Measurements from ENCODE around the gene BCCIP.

BCCIP gene

DNA sequence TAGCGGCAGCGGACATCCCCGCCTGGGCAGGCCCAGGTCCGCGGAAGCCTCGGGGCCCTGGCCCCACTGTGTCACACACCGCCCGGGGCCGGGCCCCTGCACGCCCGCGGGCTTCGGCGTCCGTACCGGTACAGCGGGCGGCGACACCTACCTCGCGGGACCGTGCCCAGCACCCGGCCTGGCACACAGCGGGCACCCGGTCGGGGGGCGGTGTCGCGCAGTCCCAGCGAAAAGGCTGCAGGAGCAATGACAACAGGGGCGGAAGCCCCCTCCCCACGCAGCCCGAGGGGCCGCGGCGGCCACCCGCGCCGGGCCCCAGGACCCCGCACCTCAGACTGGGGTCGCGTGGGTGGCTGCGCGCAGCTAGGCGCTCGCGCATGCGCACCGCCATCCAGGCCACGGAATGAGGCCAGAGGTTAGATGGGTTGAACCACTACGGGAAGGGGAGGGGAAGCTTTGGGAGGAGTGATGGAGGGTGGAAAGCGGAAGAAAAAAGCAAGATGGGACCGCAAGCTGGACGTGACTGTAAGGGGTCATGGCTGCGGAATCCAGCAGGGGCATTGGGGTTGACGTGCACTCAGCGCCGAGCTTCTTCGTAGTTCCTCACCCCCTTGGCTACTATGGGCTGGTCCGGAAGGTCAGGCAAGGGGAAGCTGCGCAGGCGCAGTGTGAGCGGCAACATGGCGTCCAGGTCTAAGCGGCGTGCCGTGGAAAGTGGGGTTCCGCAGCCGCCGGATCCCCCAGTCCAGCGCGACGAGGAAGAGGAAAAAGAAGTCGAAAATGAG lies at the start of gene BCCIP, which contains the start of gene UROS:
Gene BCCIP (plus strand): TSS at position 669 of the 785 bp plus-strand sequence. CDS start 12 bp downstream, at position 681.
Gene UROS (minus strand): TSS at position 381 of the 785 bp plus-strand sequence. CDS start 6,759 bp downstream, outside the sequence.
- DNase-seq: peak; percentile 81 to 87 (median 84)

DNA sequence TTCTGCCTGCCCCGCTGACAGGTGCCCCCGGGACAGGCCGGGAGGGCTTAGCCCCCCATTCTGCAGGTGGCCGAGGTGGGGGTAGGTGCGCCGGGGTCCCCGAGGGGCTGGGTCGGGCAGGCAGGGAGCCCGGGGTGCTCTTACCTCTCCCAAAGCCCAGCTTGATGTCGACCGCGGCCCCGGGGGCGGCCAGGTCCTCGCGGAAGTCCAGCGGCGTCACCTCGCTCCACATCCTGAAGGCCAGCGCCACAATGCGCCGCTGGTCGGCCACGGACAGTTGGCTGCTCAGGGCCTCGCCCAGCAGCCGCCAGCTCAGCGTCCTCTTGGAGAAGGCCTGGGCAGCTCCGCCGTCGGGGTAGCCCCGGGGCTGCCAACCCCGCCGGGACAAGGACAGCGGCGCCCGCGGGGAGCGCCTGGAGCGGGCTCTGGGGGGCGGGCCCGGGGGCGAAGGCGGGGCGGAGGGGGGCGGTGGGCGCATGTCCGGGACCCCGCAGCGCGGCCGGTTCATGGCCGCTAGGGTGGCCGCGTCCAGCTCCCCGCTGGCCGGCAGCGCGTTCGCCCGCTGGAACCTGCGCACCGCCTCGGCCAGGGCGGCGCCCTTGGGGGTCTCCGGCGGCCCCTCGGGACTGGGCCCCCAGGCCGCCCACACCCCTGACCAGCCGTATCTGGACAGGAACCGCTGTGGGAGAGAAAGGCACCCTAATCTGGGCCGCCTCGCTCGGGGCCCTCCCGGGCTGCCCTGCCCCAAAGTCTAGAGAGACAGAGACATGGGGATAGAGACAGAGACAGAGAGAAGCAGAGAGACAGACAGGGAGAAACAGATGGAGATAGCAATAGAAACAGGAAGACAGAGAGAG lies 49.4 kb upstream of the BCCIP start:
- no peak for DNase-seq

DNA sequence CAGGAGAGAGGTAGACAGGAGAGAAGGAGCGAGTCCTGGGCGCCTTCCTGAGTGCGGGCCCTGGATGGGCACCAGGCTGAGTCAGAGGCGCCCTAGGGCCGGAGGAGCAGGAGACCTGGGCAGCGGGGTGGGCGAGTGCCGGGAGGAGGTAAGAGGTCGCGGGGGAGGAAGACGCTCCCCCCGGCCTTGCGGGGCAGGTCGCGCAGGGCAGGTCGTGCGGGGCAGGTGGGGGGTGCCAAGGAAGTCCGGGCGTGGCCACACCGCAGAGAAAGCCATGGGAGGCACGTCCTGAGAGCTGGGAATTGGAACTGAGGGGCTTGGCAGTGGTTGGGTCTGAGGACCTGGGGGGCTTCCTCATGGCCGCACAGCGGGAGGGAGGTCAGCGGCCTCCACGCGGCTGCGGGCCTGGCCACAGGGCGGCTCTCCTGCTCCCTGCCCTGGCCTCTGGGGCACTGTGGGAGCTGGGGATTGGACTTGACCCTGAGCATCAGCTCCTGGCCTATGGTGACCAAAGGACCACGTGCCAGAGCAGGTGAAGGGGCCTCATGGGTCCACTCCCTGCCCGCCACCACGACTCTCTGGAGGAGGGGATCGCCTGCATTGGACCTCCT lies 48.7 kb upstream of the BCCIP start:
- DNase-seq: no peak

DNA sequence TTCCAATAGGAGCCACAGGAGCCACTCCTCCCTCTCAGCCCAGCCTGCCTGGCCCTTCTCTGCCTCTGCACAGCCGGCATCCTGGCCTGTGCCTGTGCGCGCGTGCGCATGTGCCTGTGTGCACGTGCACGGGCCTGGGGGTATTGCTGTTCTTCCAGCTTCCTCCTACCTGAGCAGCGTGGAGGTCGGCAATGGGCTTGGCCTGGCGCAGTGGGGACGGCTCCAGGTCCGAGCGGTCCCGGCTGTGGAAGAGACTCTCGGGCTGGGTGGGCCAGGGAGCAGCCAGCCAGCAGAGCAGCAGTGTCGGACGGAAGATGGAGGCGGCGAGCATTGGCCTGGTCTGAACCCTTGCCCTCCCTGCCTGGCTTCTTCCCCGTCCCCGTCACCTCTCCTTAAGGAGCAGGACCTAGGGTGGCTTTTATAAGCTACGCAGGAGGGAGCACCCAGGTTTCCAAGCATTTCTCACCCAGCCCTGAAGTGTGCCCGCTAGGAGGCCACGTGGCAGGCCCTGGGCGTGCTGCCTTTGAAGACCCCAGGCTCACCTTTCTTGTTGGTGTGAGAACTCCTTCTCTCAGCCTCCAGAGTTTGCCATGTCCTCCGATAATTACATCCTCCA lies 47.7 kb upstream of the BCCIP start, which contains the start of gene MMP21:
Gene MMP21 (minus strand): TSS at position 331 of the 616 bp plus-strand sequence. CDS start 0 bp downstream, at position 331.
- no peak for DNase-seq

DNA sequence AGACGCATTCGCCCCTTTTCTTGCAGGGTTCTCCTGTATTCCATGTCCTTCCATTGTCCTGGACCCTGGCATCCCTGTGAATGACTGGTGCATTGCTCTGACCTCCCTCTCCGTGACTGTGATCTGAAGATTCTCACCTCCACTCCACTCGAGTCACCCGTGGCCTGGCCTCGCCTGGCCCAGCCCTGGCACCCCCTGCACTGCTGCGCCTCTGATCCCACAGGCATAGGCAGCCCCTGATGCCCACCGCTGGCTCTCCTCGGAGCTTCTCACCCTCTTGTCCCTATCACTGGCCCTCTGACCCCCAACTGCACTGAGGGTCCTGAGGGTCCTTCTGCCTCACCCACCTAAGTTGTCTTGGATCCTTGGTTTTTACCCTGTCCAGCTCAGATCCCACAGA lies 45.5 kb upstream of the BCCIP start:
- no peak for DNase-seq

DNA sequence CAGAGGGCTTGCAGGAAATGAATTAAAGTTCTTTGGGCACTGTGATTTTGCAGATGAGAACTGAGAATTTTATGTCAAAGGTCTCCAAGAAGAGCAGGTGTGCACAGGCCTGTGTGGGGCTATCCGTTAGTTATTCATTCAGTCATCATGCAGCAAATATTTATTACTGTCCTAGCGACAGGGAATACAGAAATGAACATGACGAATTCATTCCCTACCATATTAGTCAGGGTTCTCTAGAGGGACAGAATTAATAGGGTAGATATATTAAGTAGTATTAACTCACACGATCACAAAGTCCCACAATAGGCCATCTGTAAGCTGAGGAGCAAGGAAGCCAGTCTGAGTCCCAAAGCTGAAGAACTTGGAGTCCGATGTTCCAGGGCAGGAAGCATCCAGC lies 44.8 kb upstream of the BCCIP start:
- DNase-seq: no peak

DNA sequence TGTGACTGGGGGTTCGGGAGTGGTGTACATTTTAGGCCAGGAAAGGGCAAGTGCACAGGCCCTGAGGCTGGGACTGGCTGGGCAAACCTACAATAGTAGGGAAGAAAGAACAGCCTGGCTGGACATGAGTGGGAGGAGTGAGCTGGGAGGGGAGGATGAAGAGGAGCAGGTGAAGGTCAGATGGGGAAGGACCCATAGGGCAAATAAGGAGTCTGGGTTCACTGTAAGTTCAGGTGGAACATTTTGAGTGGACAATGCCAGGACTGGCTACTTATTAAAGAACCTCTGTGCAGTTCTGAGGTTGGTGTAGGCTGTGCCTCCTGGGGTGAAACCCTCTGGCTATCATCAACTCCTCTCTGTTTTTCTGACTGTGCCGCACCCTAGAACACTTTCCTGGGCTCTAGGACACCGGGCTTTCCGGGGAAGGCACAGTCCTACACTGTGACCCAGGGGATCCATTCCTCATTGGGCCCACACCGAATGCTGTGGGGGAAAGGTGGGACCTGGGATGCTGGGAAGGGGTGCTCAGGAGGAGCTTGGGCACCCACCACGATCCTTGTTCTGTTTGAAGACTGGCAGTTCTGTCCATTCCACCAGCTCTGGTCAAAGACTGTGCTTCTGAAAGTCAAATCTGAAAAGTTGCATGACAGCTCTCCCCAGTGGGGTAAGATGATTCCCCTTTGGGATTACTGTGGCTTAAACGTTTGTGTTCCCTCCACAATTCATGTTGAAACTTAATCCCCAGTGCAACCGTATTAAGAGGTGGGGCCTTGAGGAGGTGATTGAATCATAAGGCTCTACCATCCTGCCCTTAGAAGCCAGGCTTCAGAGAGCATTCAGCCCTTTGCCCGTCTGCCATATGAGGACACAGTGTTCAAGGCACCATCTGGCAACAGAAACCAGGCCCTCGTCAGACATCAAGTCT lies 43.7 kb upstream of the BCCIP start:
- DNase-seq: no peak

DNA sequence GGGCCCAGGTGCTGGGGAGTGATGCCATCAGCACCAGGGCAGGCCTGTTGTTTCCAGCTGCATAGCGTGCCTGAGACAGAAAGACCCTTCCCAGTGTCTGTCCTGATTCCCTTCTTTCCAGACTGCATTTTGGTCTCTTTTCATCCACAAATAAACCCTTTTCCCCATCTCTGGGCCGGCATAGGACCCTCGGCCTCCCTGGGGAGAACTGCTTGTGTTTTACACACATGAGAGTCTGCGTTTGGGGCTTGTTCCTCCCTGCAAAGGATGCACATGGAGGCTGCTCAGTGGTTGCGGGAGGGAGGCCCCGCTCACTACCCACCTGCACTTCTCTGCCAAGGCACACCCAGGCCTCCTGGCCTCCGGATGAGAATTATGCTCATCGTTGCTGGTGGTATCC lies 42.0 kb upstream of the BCCIP start:
- DNase-seq: no peak

DNA sequence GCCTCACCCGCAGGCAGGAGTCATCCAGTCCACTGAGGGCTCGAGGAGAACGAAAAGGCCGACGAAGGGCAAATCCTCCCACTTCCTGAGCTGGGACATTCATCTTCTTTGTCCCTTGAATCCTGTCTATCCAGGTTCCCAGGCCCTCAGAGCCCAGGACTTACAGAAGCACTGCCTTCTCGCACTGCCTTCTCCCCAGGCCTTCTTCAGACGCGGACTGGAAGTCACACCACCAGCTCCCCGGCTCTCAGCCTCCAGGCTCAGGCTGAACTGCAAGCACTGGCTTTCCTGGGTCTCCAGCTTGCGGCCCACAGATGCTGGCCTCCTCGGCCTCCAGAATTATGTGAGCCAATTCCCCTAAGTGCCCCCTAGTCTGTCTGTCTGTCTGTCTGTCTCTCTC lies 41.3 kb upstream of the BCCIP start:
- no peak for DNase-seq

DNA sequence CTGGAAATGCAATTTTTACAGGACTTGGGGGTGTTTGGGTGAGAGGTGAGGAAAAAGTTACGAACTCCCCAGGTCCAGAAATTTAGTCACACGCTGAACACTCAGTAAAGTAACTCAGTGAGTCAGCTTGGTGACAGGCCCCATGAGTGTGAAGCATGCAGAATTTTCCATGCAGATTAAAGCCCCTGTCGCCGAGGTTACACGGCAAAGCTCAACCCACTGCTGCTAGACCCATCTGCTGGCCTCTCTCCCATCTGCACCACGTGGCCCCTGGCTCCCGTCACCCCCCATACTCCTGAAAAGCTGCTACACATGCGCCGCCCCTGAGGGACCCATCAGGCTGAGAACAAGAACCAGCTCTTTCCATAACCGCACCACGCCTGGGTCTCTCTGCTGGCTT lies 40.7 kb upstream of the BCCIP start:
- DNase-seq: no peak

DNA sequence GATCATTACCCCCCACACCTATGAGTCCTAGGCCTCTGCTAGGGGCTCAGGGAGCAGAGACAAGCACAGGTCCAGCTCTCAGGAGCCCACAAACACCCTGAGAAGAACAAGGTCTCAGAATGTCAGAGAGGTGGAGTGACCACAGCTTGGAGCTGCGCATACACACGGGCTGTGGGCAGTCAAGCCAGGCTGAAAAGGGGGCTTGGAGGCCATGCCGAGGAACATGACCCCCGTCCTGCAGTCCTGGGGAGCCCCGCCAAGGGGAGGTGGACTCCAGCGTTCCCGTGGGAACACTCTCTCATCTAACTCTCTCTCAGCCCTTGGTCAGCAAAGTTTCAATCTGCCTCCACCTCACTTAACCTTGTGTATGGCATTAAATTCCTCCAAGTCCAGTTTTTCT lies 39.9 kb upstream of the BCCIP start:
- DNase-seq: no peak

DNA sequence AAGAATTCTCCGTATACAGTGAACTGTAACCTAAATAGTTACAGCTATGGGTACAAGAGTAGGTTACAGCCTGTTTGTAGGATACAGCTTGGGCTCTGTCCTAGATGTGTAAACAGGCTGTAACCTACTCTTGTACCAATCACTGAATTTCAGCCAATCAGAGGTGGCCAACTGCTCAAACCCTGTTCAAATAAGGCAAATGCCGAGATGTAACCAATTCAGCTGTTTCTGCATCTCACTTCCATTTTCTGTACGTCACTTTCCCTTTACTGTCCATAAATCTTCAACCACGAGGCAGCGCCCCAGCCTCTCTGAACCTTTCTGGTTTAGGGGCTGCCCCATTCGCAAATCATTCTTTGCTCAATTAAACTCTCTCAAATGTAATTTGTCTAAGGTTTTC lies 39.4 kb upstream of the BCCIP start:
- DNase-seq: no peak

DNA sequence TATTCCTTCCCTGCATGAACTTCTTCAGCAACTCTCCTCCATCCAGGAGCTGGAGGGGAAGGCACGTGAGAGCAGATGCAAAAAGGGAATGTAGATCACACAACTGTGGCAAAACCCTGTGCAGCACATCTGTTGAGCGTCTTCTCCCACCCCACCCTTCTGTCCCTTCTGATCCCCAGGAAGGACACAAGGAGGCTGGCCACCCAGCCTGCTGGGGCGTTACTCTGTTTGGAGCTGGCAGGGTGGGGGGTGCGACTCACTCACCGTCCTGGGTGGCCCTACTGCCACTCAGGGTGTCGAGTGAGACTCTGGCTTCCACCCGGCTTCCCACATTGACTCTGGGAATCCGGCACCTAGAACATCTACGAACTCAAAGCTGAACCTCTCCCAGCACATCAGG lies 37.6 kb upstream of the BCCIP start:
- DNase-seq: no peak

DNA sequence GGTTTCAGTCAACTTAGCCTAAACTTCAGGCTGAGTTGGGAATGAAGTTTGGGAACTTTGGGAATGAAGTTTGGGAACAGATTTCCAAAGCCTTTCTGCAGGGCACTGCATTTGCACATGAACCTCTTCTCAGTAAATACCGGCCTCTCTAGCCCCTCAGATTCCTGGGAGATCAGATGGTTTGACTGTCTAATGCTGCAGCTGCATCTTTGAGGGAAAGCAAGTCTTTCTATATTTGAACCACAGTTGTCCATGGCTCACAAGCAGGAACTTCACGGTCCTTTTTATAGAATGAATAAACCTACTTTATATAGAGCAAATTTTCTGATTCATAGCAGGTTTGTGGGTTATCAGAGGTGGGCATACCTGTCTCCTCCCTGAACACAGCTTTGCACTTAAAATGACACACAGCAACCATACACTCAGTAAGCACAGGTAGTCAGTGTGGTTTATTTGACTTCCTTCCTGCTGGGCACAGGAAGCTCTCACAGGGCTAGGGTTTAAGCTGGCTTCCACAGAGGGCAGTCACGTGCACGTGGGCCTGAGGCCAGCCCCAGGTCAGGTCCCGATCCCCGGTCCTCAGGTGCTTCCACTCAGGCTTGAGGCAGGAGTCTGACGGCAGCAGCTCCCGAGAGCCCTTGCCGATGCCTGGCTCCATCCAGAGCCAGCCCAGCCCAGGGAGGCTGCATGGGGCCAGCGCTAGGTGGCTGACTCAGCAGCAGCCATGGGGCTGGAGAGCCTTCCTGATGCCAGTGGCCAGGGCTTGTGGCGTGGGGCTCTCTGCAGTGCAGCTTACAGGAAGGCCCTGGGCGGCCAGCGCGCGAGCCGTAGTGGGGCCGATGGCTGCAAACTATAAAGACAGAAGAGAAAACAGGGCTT lies 35.0 kb upstream of the BCCIP start:
- DNase-seq: no peak

DNA sequence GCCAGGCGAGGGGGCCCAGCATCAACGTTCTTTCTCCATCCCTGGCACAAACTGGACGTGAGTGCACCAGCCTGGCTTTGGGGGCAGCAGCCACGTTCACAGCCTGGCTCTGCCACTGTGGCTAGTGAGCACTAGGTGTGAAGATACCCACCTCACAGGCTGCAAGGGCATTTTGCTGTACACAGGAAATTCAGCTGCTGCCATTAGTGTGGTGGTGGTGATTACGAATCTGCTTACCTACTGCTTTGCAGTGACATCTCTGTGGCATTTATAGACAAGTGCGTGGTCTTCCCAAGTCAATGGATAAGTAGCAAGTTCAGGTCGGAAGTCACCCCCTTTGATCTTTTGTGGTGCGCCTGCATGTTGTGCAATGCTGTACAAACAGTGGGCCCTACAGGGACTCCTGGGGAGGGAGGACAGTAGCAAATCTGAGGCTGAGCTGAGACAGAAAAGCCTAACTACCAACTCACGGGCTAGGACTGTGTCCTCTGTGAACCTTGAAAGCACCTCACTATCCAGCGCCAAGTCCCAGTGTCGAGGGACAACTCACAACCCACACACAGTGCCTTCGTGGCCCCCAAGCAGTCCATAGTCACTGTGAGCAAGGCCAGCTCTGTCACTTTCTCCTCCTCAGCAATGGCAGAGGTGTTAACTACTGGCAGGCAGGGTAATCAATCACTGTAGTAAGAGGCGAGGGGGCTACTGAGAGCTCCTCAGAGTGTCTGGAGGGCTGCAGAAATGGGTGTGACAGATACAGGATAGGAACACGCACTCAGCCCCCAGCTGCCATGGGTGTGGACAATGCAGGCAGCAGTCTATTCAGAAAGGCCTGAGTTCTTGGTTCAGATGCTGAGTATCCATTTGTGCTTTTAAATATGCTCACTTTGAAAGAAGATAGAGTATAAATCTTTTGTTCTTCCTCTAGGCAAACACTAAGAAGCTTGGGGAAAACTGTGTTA lies 30.7 kb upstream of the BCCIP start:
- no peak for DNase-seq

DNA sequence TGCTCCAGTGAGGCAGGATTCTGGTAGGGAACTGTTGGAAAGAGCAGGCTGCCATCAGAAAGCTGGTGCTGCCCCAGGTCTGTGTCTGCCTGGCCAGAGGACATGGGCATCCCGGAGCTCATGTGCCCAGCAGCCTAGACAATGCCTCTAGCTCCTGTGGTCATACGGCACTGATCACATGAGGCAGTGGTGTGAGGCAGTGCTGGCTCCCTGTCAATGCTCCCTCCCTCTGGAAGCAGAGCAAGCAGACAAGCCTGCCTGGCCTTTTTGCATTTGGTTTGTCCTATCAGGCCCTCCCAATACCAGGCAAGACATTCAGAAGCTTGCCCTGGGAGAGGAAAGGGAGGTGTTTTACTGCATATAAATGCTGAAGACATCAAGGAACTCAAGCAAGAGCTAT lies 28.2 kb upstream of the BCCIP start:
- no peak for DNase-seq

DNA sequence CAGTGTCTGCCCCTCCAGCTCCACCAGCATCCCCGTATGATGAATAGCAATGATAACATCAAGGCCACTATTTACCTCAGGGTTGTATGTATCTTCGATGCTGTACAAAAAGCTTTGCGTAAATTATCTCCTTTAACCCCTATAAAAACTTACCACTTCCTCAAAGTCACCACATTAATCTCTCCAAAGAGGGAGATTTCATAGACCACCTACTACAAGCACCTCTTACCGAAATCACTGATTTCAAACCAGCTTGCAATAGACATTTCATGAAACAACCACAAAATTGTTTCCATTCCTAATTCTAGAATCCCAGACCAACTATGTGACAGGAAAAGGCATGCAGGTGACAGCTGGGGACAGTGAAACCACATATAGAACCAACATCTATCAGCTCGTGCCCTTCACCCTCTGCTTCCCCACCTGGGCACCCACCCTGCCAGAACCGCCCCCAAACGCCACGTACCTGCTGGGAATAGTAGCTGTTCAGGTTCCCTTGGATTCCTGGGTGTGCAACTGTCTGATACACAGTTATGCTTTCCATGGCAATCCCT lies 27.6 kb upstream of the BCCIP start:
- DNase-seq: no peak

DNA sequence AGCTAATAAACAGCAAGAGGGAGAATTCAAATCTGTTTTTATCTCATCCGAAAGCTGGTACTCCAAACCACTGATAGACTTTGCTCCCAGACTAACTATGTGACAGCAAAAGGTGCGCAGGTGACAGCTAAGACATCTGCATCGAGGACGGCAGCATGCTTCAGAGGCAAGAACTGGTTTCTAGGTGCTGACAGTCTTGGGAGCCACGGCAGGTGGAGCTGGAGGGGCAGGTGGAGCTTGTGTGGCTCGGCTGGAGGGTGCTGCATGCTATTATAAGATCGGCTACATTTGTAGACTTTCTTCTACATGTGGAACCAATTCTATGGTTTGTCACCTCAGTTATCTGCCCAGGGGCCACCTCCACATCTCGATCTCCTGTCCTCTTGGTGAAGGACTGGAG lies 25.9 kb upstream of the BCCIP start:
- no peak for DNase-seq

DNA sequence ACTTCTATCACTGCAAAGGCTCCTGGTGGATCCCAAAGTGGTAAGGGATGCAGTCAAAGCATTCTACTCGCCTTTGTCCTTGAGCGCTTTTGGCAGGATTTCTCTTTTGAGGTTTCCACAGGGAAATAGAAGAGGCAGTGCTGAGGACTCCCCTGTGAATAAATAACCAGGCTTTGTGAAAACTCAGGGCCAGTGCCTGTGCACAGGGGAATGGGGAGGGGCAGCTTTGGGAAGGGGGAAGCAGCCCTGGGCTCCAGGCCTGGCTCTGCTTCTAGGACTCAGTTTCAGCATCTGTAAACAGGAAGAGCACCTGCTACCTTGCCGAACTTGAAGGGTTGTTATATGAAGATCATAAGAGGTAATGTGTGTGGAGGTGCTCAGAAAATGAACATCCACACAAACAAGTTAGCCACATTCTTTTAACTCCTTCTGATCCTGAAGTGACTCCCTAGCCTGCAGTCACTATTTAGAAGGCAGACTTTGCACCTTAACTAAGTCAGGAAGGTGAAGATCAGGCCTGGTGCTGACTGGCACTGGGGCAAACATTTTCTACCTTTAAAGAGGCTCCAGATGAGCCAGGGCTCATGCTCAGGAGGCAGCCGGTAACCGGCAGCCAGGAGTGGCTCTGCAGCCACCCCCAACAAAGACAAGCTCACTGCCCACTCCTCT lies 25.2 kb upstream of the BCCIP start:
- no peak for DNase-seq
